Stimulated activated CD8-positive, alpha-beta memory T cell treated with anti-CD3 and anti-CD28 coated beads, Interleukin-12 subunit alpha, Interleukin-12 subunit beta, amount 100 ng/mL, for 4 hours (primary cell): ENCODE results near the gene C9orf78.

Source experiments
- DNase-seq: peaks from one replicate; pipeline ENCODE4 v3.0.0-alpha.2; 2020; ENCODE audit warnings: low read depth

The C9orf78 gene, protein sequence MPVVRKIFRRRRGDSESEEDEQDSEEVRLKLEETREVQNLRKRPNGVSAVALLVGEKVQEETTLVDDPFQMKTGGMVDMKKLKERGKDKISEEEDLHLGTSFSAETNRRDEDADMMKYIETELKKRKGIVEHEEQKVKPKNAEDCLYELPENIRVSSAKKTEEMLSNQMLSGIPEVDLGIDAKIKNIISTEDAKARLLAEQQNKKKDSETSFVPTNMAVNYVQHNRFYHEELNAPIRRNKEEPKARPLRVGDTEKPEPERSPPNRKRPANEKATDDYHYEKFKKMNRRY

DNA sequence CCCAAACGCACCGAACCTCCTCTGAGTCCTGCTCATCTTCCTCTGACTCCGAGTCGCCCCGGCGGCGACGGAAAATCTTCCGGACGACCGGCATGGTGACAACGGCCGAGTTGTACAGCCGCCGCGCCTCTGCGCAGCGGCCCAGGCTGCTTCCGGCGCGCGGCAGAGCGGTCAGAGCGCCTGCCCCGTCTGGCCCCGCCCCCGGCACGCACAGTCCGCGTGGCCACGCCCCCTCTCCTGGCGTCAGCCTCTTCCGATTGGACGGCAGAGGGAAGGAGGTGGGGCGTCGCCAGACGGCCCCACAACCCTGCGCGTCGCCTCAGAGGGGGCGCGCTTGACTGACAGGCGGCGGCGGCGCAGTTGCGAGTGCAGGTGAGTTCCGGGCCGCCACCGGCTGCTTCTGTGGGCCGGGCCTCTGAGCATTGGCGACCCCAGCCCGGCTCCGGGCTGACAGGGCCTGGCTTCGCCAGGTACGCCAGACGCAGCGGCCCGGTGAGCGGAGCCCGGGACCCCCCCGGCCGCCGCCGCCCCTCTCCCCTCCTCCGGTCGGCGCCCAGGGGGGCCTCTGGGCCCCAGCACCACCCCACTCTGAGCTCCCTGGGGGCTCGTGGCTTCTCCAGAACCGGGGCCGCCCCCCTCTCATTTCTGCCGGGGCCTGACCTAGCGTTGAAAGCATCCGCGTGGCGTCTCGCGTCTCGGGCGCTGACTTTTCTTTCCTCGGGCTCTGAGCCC, at the start of gene C9orf78, which contains the start of gene USP20:
Gene C9orf78, minus strand, starts transcription at position 148 of the 732 bp plus-strand sequence. Its CDS starts 54 bp downstream, at position 94.
Gene USP20, plus strand, starts transcription at position 331 of the 732 bp plus-strand sequence. CDS start 17,098 bp downstream, outside the sequence.
- DNase-seq: peak; percentile 95

DNA sequence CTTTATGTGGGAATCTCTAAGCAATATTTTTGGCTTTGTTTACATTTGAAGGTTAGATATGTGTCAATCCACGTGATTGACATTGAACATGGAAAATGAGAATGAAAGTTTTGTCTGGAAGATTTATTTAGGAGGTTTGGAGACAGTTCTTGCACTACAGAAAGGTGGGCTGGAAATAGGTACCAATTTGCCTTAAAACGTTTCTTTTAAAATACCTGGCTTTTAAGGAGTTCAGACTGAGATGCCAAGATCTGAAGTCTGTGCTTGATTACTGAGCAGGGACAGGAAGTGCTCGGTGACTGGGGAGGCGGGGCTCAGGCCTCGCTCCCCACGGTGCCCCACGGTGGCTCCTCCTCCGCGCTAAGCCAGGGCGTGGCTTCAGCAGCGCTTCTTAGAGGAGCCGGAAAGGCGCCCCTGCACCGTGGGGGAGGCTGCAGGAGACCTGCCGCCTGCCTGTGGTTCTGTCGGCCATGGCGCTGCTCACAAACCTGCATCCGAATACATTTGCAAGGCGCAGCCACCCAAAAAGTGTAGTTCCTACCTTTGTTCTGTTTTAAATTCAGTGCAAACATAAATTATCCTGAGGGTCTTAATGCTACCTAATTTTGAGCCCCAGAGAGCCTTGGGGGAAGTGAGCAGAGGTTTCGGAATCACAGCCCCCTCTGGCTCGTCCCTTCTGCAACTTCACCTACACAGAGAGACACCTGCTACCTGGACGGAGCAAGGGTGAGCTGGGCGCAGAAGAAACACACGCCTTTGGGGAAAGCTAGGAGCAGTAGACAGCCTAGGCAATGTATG, 49.3 kb upstream of the C9orf78 start:
- peak; percentile 90 for DNase-seq

DNA sequence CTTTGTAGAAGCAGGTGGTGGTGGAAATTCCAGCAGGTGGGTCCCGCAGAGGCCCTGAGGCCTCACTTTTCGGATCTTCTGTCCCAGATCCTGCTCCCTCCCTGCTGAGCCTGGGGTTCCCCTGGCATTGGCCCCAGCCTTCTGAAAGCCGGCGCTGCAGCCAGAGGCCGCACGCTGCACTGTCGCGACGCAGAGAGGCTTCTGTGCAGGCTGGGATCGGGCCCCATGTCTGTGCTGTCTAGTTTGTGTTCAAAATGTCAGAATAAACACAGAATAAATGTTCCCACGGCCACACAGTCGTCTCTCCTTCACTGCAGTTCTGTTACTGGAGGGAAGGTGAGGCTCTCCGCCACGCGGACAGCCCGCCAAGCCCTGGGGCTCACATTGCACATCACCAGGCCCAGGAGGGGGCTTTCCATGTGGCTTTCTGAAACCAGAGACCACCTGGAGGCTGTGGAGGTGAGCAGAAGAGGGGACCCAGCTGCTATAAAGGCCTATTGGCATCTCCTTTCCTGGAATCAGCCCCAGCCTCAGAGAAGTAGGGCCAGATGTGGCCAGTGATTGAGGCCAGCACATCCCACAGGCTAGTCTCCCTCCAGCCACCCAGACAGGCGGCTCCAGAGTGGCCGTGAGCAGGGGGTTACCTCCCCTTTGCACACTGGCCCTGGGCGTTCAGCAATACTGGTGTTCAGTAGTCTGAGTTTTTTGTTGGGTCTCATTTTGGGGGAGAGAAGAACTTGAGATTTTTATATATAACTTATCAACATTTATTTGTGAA, 46.7 kb upstream of the C9orf78 start:
- no peak for DNase-seq

DNA sequence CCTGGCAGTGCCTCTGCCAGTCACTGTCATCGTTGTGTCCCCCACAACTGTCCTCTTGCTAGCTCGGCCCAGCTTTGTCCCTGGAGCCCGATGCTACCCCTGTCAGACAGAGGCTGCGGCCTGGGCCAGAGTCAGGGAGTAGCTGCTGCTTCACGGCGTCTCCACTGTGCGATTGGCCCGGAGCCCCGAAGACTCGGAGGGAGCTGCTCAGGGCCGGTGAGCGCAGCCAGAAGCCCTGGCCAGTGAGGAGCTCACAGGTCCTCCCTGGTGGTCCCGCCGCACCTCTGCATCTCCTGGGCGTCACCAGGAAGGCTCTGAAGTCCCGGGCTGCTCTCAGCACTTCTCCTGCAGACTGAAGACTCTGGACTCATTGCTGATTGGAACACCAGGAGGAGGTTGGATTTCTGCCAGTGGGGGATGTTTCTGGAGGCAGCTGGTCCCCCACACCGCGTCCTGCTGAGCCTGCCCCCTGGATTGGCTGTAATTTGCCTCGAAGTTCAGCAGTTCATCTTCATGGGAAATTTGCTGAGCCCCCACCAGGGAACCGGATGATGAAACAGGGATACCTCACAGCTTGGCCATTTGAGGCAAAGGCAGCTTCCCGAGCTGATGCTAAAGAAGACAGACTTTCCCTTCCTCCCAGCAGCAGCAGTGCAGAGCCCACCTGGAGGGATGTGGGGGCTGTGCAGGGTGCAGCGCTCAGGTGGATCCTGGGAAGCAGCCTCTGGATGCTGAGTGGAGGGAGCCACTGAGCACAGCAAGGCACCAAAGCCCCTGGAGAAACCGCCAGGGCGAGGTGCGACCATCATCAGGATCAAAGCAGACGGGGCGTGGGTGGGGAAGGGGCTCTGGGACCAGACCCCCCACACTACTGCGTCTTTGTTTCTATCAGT, 45.8 kb upstream of the C9orf78 start:
- no peak for DNase-seq

DNA sequence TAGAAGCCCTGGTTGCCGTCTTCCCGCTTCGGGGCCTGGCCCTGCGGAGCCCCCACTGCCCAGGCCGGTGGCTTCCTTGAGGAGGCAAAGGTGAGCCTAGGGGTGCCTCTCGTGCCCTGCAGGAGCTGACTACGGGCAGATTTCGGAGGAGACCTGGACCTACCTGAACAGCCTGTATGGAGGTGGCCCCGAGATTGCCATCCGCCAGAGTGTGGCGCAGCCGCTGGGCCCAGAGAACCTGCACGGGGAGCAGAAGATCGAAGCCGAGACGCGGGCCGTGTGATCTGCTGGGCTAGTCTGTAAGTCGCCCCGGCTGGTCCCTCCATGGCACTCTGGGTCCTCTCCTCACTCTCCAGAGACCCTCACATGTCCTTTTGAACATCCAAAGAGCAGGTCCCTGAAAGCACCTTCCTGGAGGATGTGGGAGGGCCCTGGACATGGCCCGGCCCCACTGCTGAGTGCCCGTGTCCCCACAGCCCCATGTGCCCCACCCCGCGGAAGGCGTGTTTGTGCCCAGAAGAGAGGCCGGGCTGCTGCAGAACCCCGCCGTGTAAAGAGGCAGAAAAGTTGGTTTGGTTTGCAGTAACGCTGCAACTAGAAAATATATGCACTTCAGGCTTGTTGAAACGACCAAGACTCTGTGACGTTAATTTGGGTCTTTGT, 45.0 kb upstream of the C9orf78 start:
- DNase-seq: no peak

DNA sequence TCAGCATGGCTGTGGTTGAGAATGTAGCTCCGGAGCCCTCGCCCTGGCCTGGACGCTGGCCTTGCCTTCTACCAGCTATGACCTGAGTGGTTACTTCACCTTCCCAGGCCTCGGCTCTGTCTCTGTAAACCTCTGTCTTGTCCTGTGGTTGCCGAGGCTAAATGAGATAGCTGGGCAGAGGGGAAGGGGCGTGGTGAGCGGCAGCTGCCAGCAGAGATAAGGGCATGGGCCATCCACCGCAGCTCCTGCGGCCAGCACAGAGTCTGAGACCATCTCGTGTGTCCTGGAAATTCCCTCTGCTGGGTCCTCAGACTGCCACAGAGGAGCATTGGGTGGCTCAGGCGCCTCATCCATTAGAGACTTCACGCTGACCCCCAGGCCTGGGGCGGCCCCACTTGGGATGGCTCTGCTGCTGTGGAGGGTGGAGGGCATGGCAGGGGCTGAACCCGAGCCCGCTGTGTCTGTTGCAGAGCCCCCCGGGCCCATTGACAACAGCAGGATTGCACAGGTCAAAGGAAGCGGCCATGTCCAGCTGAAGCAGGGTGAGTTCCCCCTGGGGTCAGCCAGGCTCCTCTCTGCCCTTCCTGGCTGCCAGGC, 44.1 kb upstream of the C9orf78 start:
- DNase-seq: no peak

DNA sequence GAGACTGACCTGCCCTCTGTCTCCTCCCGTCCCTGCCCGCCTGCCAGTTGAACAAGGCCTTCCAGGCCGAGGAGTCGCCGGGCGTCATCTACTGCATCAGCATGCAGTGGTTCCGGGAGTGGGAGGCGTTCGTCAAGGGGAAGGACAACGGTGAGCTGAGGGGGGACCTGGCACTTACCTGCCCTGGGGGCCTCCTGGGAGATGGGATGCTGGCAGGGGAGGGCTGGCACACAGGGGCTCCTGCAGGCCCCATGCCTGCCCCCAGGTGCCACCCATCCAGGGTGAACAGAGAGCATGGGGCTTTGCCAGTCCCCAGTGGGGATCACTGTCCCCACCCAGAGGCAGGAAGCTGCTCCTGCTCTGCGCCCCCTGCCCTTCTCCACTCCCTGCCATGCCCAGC, 43.2 kb upstream of the C9orf78 start:
- no peak for DNase-seq

DNA sequence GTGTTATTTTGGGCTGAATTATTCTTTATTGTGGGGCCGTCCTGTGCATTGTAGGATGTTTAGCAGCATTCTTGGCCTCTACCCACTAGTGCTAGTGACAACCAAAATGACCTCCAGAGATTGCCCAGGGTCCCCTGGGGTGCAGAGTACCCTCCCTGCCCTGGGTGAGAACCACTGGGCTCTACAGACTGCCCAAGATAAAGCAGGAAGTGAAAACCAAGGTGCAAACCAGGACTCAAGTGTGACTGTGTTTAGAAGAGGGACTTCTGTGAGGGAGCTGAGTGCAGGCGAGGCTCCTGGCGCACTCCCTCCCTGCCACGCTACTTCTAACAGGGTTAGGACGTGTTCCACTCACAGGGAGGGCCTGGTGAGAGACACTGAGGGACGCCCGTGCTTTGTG, 41.7 kb upstream of the C9orf78 start:
- DNase-seq: no peak

DNA sequence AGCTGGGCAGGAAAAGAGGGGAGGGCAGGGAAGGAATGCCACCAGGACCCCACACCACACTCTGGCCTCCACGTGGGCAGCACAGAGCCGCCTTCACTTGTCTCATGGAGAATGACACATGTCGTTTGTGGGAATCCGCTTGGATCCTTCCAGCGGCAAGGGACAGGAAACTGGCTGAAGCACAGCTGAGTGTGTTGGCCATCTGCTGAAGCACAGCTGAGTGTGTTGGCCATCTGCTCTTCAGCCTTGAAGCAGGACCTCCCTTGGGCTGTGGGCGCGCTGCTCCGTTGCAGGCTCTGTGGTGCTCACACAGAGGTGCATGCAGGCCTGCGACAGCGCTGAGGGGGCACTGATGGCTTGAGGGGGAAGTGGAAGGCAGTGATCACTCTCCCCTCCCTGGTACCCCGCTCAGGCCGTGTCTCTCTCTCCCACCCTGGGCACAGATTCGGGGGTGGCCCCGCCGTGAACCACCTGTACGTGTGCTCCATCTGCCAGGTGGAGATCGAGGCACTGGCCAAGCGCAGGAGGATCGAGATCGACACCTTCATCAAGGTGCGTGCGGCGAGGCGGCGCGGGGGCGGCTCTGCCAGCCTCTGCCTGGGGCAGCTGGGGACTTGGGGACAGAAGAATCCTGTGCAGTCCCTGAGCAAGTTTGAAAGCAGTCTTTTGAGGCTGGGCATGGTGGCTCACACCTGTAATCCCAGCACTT, 40.8 kb upstream of the C9orf78 start:
- DNase-seq: no peak

DNA sequence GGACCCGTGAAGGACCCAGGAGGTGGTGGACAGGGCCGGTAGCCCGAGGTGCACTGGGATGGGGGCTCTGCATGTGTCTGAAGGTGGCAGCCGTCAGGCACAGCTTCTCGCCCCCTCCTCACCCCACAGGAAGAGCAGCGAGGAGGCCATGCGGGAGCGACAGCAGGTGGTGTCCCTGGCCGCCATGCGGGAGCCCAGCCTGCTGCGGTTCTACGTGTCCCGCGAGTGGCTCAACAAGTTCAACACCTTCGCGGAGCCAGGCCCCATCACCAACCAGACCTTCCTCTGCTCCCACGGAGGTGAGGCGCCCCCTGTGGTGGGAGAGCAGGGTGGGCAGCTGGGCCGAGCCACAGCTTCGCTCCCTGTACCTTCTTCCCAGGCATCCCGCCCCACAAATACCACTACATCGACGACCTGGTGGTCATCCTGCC, 40.1 kb upstream of the C9orf78 start:
- DNase-seq: no peak

DNA sequence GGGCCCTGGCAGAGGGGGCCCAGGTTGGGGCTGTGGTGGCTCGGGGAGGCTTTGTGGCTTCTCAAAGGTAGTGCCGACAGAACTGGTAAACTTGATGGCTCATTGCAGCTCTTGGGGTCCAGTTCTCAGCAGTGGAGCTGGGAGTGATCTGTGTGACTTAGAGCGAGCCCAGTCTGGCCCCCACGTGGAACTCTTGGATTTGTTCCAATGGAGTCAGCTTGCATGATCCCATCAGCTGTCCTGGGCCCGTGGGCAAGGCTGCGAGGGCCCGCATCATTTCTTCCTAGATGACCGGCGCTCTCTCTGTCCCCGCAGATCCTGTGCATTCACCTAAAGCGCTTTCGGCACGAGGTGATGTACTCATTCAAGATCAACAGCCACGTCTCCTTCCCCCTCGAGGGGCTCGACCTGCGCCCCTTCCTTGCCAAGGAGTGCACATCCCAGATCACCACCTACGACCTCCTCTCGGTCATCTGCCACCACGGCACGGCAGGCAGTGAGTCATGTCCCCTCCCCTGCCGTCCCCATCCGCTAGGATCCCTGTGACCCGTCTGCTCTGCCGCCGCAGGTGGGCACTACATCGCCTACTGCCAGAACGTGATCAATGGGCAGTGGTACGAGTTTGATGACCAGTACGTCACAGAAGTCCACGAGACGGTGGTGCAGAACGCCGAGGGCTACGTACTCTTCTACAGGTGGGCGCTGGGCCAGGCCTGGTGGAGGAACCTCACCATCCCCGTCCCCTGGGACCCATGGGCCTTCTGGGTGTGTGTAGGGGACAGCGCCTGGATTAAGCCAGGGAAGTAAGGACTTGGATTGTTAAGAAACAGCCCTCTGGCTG, 39.4 kb upstream of the C9orf78 start:
- DNase-seq: no peak

DNA sequence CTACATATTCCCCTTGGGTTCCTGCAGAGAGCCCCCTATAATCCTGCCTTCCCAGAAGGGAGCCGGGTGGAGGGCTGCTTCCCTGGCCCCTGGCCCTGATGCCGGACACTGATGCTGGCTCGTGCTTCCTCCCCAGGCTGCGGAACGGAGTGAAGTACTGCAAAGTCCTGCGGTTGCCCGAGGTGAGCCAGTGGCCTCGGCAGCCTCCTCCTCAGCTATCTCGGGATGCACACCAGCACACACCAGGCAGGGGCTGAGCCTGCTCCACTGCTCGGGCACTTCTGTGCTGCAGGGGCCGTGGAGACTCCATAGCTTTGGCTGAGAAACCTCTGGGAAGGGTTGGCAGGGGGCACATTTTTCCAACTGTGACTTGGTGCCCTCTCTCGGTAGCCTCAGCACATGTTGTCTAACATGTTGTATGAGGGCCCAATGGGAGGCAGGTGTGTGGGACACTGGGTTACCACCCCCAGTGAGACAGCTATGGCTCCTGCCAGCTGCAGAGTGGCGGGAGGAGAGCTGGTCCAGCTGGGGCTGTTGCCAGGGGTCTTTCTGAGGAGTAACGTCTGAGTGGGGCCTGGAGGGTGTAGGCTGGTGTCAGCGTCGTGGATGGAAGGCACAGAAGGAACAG, 38.6 kb upstream of the C9orf78 start:
- no peak for DNase-seq

DNA sequence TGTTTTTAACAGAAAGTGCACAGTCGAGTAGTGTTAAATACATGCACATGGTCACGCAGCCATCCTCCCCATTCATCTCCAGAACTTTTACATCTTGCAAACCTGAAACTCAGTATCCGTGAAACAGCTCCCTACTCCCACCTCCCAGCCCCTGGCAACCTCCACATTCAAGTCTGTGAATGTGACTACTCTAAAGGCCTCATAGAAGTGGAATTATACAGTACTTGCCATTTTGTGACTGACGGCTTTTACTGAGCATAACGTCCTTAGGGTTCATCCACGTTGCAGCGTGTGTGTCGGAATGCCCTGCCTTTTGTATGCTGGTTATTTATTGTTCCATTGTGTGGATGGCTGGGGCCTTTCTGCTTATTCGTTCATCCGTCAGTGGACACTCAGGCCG, 36.0 kb upstream of the C9orf78 start:
- no peak for DNase-seq

DNA sequence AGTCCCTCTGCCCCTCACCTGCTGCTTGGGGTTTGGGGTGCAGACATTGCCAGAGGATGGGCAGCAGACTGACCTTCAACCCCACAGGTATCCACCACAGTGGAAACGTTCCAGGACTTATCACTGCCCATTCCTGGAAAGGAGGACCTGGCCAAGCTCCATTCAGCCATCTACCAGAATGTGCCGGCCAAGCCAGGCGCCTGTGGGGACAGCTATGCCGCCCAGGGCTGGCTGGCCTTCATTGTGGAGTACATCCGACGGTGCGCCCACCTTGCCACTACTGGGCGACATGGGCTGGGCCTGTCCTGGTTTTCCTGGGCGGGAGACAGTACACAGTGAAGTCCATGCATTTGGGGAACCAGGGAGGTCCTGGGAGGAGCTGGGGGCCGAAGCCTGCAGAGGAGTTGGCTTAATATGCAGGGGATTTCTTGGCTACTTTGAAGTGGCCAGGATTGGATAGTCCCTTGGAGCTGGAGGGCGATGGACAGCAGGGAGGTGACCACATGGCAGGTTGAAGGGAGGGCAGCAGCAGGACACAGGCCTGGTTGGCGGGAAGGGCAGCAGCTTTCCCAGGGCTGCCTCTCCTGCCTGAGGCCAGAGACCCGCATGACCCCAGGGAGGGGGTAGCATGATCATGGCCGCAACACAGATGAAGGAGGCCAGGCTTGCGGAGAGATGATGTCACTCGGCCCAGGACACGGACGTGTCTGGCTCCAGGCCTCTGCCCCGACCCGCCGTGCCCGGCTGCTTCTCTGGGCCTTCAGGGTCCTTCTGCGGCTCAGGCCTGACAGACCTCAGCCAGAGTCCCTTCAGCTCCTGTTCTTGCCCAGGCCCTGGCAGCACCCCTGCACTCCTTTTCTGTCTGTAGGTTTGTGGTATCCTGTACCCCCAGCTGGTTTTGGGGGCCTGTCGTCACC, 34.8 kb upstream of the C9orf78 start:
- no peak for DNase-seq

DNA sequence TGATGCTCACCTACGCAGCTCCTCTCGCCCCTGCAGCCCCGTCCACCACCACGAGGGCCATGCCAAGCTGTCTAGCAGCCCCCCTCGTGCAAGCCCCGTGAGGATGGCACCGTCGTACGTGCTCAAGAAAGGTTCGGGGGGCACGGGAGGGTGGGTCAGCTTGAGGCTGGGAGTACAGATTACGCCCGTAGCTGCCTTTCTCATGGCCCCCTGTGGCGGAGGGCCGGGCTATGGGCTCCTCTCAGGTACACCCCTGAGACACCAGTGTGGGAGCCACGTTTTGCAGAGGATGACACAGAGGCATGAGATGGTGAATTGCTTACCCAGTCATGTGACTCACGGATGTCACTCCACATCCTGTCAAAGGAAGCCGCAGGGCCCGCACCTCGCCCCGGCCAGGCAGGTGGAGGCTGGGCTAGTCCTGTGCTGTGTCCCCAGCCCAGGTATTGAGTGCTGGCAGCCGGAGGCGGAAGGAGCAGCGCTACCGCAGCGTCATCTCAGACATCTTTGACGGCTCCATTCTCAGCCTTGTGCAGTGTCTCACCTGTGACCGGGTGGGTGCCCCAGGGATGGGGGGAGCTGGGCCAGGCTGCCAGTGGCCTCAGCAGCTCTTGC, 33.9 kb upstream of the C9orf78 start:
- peak; percentile 80 for DNase-seq
